ENCODE results near the gene C1QTNF4. TPM values are rescaled to one million over a fixed set of nuclear protein-coding genes. Genes with fewer than 3 reads are reported as not detected.

C1QTNF4 gene
- total RNA-seq, 4 donors from 2014 or later, result 0.35 to 0.57 (median 0.41) TPM; not detected in 1

GRCh38 chr11:47587039-47587716 is 7.0 kb downstream of the C1QTNF4 start:
- Histone ChIP-seq H3K9me3 (peaks cover 0 to 4% (median 0%) of the 10 kb centered on the region in 3 donors), H3K27ac (peak overlapping the region in 2 of 4 donors; percentile 21 to 28), H3K36me3 (peaks cover 15 to 35% (median 25%) of the 10 kb centered on the region in 3 donors), H3K4me1 (peaks cover 0 to 13% (median 0%) of the 10 kb centered on the region in 3 donors), H3K4me3 (no peak overlapping the region), H3K27me3 (peaks cover 0 to 34% (median 0%) of the 10 kb centered on the region in 4 donors)
- TF ChIP-seq POLR2A (IDR thresholded peaks at IDR 0.05), result no peak
- TF ChIP-seq CTCF (IDR thresholded peaks at IDR 0.05), result no peak
- no peak for DNase-seq
- 60 to 63% methylated on average over 3 to 6 of the region's 6 CpGs for WGBS, 2 donors
- intact Hi-C loops (cut with DNase I), result no loop called here

DNA sequence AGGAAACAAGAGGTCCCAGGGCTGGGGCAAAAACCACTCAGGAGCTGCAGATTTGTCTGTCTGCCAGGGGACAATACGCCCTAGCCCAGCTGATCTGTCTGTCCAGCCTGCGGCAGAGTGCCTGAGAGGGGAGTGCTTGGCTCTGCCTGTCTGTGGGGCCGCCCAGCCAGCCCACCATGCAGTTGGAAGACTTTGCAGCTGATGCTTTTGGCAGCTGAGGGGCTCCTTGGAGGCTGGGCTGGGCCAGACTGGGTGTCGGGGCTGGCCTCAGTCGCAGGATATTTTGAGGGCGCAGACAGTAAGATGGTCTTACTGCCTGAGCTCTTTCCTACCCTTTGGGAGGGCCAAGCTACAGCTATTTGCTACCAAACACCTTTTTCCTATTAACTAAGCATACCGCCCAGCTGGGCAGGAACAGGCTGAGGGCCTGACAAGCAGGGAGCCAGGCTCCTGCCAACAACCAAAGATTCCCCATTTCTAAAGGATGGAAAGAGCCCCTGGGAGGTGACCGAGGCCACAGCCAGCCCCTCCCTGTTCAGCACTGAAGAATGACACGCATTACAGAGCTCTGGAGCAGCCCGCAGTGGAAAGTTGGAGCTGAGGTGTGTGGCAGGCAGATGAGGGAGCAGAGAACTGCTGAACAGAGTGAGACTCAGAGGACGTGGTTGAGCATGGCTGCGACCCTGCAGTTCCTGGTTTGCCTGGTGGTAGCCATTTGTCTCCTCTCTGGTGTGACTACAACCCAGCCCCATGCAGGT is 7.9 kb downstream of the C1QTNF4 start, which contains the start of gene FAM180B:
Gene FAM180B, plus strand, starts transcription at position 581 of the 758 bp plus-strand sequence. Its CDS starts 91 bp downstream, at position 672.
- DNase-seq, result no peak

GRCh38 chr11:47583844-47584243 is 10.4 kb downstream of the C1QTNF4 start:
- TF ChIP-seq POLR2A (IDR thresholded peaks at IDR 0.05), result no peak
- no peak for TF ChIP-seq CTCF (IDR thresholded peaks at IDR 0.05)
- Histone ChIP-seq H3K27ac (no peak overlapping the region), H3K36me3 (peaks cover 24 to 55% (median 36%) of the 10 kb centered on the region in 3 donors), H3K4me3 (no peak overlapping the region), H3K4me1 (peaks cover 0 to 16% (median 8%) of the 10 kb centered on the region in 3 donors), H3K27me3 (peaks cover 0 to under 1% (median 0%) of the 10 kb centered on the region in 4 donors), H3K9me3 (no peaks in the 10 kb centered on the region)
- WGBS, 2 donors, result 67 to 85% methylated on average over 3 to 5 of the region's 5 CpGs
- no peak for DNase-seq
- intact Hi-C loops (cut with DNase I), result no loop called here

More for the DNA sequence above, 7.9 kb downstream of the C1QTNF4 start, which contains the start of gene FAM180B:
- H3K9me3 ChIP-seq, result peaks cover 0 to 4% (median 0%) of the 10 kb centered on the region in 3 donors
- H3K4me3 ChIP-seq, result no peak within 1 kb of the TSS
- intact Hi-C loops (cut with DNase I), result no loop called here
- peaks cover 0 to 25% (median 0%) of the 10 kb centered on the region in 4 donors for H3K27me3 ChIP-seq
- WGBS, 2 donors, result 53 to 72% methylated on average over 4 to 6 of the region's 12 CpGs
- TF ChIP-seq POLR2A (IDR thresholded peaks at IDR 0.05) (no peak), CTCF (IDR thresholded peaks at IDR 0.05) (no peak)
- peaks cover 24 to 44% (median 34%) of the 10 kb centered on the region in 3 donors for H3K36me3 ChIP-seq
- peaks cover 0 to 13% (median 0%) of the 10 kb centered on the region in 3 donors for H3K4me1 ChIP-seq
- H3K27ac ChIP-seq, result peak within 1 kb of the TSS in 2 of 4 donors; percentile 21 to 28

- Histone ChIP-seq H3K4me1 (peaks cover 11 to 38% (median 23%) of the 10 kb centered on the region in 3 donors), H3K36me3 (peaks cover 24 to 75% (median 35%) of the 10 kb centered on the region in 3 donors), H3K27ac (peak within 1 kb of the TSS; percentile 89 to 94 (median 94)), H3K27me3 (no peaks in the 10 kb centered on the region), H3K9me3 (no peaks in the 10 kb centered on the region), H3K4me3 (peak within 1 kb of the TSS; percentile 86 to 97 (median 92))
- intact Hi-C loops (cut with DNase I), result no loop called here
- 0 to 2% methylated on average over 13 of the region's 72 CpGs for WGBS, 2 donors
- TF ChIP-seq CTCF (IDR thresholded peaks at IDR 0.05), result peak in 1 of 6 experiments; percentile 27
- peak in 3 of 4 donors; percentile 29 to 60 (median 50) for TF ChIP-seq POLR2A (IDR thresholded peaks at IDR 0.05)
- peak; percentile 34 for DNase-seq
Measured at GRCh38 chr11:47578524-47579494, 15.4 kb downstream of the C1QTNF4 start, which contains the start of the genes KBTBD4 and NDUFS3. Gene KBTBD4 (minus strand): TSS chr11:47578970. CDS start chr11:47578951, 19 bp downstream. Gene NDUFS3 (plus strand): TSS chr11:47579074. CDS start chr11:47579092, 18 bp downstream.
